GM19025 (cell line): ENCODE data around the gene ZNF771.
"Not testable (repeated sequence)": the region's sequence is repeated elsewhere in the genome, so short reads cannot be mapped to it uniquely, and the experiment has no call there.

ENCODE experiments used
- ATAC-seq: cut with Tn5 transposase; IDR thresholded peaks from one replicate; pipeline ENCODE4 v1.9.1; 2021; ENCODE audit warnings: mild to moderate bottlenecking, low read depth, moderate library complexity; ENCODE audit not compliant: unreplicated experiment

ZNF771 gene

DNA sequence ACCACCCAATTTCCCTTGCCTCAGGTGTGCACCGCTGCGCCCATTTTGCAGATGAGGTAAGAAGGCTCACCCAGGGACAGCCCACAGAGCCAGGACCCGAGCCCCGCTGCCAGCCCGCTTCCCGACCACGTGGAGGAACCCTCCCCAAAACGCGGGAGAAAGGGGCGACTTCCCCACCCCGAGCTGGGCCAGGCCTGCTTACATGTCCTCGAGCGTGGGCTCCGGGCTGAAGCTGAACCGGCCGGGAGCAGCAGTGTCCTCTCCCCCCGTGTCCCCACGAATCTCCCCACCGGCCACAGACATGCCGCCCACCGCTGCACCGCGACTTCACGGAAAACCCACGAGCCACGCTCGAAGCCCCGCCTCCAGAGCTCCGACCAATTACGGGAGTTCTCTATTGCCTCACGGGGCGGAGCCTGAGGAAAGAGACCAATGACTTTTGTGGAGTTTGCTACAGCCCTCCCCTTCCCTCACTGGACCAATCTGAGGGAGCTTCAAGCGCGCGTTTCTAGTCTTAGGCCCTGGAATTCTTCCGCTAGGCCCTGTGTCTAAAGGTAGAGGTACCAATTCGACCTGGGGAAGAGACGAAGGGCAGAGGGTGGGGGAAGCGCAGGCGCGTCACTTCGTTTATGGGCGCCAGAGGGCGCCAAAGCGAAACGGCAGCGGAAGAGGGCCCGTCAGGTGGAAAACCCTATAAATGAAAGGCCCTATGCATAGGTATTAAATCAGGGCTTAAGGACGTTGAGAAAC, 22.4 kb downstream of the ZNF771 start, which contains the start of gene DCTPP1:
TSS of gene DCTPP1 (minus strand) at position 353 of the 750 bp plus-strand sequence. CDS start at position 303, 50 bp downstream.
- peak; percentile 91 for ATAC-seq

DNA sequence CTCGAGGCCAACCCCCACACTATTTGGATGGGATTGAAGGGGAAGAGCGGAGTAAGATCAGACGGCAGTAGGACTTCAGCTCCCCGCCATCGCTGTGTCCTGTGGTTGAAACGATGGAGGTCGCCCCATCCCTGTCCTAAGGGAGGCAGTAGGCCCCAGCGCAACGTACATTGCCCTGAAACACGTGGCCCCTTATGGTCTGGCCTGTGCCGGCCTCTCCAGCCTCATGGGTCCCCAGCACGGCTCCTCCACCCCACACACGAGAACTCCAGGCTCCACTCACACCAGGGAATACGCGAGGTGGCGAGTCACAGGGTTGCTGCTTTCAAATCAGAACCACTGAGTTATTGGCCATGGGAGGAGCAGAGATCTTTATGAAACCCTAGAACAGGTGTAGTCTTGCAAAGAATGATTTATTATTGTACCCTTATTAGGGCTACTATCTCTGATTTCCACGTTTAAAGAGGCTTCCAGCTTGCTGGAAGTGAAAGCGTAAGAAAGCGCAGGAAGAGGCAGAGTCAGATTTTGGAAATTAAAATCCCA, 23.1 kb downstream of the ZNF771 start:
- no peak for ATAC-seq

DNA sequence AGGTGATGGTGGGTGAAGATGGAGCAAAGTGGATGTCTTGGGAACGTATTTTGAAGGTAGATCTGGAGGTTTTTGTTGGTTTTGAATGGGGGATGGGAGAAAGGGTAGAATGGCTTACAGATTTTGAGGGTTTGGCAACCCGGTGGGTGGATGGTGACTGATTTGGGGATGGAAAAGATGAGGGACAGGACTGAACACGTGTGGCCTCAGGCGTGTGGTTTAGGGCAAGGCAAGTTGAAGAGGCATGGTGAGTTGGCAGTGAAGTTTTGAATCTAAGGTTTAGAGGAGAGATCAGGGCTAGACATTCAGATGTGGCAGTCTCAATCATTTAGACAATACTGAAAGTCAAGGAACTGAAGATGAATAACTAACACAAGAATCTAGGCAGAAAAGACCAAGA, 27.4 kb downstream of the ZNF771 start:
- ATAC-seq = no peak

DNA sequence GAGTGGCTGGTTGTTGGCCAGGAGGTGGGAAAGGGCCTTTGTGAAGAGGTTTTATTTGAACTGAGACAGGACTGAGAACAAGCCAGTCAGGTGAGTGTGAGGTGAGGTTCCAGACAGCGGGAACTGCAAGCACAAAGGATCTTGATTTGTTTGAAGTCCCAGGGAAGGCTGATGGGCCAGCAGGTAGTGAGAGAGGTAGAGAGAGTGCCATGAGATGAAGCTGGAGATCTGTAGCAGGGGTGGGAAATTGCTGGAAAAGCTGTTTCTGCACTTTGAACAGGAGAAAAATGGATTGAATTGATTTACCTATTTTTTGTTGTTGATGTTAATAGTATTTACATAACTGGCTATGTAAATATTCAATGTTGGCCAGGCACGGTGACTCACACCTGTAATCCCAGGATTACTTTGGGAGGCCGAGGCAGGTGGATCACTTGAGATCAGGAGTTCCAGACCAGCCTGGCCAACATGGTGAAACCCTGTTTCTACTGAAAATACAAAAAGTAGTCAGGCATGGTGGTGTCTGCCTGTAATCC, 30.2 kb downstream of the ZNF771 start:
- ATAC-seq = no peak

DNA sequence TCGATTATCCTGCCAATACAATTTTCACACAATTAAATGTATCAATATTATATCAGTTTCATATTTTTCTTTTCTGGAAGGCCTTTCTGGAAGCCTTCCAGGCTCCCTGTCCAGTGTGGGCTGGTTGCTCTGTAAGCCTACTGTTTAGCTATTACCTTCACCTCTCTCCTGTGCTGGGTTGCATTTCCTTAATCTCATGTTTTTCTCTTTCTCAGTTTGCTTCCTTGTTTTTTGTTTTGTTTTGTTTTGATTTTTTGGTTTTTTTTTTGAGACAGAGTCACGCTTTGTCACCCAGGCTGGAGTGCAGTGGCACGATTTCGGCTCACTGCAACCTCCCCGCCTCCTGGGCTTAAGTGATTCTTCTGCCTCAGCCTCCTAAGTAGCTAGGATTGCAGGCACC, 31.4 kb downstream of the ZNF771 start:
- ATAC-seq = no peak

DNA sequence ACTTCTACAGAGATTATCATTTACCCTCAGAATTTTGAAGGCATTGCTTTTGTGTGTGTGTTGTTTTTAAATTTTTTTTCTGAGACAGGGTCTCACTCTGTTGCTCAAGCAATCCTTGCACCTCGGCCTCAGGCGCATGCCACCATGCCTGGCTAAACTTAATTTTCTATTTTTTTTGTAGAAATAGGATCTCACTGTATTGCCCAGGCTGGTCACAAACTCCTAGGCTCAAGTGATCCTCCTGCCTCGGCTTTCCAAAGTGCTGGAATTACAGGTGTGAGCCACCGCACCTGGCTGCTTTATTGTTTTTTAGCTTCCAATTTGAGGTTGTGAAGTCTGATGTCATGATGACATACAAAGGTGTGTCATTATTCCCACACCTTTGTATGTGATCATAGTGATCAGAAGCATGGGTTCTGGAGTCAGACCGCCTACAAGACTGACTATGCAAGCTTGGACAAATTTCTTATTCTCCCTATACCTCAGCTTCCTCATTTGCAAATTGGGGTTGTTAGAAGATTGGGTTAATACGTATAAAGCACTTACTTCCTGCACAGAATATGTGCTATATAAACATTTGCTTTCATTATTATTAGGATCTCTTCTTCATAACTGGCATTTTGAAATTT, 32.4 kb downstream of the ZNF771 start:
- ATAC-seq = no peak

DNA sequence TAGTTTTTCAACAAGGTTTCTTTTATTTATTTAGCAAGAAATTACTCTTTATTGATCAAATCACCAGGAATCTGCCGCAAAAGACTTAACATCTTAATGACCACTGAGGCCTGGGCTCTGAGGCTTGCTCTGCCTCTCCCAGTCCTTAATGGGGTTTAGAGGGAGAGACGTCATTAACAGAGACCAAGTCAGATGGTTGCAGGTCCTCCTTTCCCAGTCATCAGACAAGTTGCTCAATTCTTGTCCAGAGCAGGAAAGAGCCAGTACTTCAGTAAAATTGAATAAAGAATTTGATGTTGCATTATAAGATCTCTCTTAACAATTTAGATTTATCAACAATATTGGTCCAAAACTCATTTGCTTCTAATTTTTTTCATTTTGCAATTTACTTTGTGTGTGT, 36.2 kb downstream of the ZNF771 start:
- no peak for ATAC-seq

DNA sequence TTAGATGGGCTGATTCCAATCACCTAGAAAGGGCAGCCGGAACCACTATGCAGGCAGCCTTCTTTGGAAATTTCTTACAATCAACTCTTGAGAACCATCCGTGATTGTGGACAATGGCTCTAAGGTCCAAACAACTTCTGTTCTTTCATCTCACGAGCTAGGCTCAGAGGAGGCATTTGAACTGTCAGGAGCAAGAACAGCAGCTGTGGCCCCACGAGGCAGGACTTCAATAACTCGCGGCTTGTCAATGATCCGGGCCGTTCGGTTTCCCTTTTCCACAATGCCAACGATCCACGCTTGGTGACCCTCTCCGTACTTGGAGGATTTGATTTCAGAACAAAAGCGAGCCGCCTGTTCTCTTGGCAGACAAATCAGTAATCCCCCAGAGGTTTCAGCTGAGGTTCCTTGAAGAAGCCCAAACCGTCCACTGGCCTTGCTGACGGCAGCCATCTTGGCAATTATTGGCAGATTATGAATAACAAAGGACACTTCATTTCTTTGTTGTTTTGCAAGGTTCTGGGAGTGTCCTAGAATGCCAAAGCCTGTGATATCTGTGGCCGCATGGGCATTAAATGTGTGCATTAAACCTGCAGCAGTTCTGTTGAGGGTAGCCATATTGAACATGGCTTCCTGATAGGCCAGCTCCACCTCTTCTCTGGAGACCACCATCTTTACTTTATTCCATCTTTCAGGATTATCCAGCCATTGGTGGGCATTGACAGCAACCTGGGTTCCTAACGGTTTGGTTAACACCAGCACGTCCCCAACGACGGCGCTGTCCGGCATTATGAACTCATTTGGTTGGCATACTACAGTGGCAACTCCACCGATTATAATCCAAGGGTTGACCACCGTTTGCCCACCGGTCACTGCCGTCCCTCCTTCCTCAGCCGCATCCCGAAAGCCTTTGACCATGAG, 37.1 kb downstream of the ZNF771 start:
- ATAC-seq = no peak

DNA sequence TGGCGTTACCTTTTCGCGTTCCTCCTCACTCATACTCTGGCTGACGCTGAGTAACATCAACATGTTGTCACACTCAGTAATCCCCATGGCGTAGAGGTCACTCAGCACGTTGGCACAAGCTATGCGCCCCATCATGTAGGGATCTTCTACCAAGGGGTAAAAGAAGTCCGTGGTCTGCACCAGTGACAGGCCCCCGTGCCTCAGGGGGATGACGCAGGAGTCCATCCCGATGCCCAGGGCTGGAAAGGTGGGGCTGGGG, 37.7 kb downstream of the ZNF771 start:
- no peak for ATAC-seq

DNA sequence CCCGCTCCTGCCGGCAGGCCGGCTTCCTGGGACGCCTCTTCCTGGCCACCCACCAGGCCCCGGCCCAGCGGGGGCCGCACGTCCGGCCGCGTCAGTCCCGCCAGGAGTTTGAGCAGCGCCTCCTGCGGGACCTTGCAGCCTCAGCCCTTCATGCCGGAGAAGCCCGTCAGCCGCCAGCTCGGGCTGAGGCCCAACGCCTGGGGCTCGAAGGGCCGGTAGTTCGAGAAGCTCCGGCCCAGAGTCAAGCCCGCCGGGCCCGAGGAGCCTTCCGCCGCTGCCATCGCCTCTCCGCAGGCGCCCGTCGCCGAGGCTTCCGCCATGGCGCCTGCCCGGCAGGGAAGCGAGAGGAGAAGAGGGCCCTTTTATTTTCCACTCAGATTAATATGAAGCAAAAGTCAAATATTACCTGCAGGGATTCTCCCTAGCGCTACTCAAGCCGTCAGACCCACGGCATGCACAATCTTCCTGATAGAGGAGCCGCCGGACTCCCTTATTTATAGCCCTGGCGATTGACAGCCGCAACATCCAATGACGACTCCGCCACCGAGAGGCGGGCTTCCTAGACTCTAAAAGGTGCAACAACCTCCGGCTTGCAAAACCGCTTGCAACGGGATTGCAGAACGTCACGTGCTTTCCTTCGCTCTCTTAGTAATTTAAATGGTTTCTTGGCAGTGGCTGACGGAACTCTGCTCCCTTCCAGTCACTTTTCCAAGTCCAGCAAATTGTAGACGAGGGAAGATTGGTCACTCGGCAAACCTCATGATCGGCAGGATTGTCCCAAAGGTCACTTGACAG, 38.2 kb downstream of the ZNF771 start, which contains the start of gene SEPHS2:
TSS of gene SEPHS2 (minus strand) at position 467 of the 795 bp plus-strand sequence. CDS start at position 320, 147 bp downstream.
- peak; percentile 79 for ATAC-seq

DNA sequence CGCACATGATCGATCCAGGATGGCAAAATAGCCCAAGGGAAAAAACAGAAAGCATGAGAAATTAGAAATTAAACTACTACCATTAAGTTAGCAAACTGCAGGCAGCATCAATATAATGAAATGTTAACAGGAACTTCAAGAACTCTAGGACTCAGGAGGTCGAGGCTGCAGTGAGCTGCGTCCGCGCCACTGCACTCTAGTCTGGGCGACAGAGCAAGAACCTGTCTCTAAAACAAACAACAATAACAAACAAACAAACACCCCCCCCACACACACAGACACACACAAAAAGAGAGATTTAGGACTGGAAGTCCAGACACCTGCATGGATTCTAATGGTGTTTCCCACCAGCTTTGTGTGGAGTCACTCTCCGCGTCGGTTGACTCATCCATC, 38.8 kb downstream of the ZNF771 start:
- ATAC-seq = no peak

DNA sequence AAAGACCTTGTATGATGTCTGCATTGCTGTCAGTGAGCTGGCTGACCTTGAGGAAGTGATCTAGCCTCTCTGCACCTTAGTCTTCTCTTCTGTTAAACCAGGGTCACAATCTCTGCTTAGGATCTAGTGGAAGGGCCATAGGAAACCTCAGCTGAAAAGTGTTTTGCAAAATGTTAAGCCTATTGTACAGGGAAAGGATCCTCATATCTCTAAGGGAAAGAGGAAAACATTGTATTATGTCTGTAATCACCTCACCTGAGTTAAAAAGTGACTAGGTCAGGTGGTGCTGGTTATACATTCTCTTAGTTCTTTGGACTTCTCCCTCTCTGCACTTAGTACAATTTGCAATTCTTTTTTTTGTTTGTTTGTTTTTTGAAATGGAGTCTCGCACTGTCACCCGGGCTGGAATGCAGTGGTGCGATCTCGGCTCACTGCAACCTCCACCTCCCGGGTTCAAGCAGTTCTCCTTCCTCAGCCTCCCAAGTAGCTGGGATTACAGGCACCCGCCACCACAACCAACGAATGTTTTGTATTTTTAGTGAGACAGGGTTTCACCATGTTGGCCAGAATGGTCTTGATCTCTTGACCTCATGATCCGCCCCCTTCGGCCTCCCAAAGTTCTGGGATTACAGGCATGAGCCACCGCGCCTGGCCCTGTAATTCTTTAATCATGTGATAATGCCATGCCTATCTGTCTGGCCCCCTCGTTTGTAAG, 40.3 kb downstream of the ZNF771 start:
- no peak for ATAC-seq

DNA sequence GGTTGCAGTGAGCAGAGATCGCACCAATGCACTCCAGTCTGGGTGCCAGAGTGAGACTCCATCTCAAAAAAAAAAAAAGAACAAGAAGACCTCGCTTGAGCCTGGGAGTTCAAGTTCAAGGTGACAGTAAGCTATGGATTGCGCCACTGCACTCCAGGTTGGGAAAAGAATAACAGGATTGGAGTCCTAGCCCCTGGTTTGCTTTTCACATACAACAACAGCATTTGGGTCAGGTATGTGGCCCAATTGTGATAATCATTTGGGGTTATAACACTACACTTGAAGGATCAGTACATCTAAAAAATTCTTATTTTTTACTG, 41.7 kb downstream of the ZNF771 start:
- ATAC-seq = no peak

DNA sequence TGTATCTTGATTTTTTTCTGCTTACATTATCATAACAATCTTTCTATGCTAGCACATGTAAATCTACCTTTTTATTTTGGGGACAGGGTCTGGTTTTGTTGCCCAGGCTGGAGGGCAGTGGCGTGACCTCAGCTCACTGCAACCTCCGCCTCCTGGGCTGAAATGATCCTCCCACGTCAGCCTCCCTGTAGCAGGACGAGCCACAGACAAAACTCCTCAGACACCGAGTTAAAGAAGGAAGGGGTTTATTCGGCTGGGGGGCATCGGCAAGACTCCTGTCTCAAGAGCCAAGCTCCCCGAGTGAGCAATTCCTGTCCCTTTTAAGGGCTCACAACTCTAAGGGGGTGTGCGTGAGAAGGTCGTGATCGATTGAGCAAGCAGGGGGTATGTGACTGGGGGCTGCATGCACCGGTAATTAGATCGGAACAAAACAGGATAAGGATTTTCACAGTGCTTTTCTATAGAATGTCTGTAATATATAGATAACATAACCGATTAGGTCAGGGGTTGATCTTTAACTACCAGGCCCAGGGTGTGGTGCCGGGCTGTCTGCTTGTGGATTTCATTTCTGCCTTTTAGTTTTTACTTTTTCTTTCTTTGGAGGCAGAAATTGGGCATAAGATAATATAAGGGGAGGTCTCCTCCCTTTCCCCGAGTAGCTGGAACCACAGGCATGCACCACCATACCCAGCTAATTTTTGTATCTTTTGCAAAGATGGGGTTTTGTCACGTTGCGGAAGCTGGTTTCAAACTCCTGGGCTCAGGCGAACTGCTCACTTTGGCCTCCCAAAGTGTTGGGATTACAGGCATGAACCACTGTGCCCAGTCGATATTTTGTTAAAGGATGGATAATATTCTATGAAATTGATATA, 45.5 kb downstream of the ZNF771 start:
- not testable (repeated sequence) for ATAC-seq

DNA sequence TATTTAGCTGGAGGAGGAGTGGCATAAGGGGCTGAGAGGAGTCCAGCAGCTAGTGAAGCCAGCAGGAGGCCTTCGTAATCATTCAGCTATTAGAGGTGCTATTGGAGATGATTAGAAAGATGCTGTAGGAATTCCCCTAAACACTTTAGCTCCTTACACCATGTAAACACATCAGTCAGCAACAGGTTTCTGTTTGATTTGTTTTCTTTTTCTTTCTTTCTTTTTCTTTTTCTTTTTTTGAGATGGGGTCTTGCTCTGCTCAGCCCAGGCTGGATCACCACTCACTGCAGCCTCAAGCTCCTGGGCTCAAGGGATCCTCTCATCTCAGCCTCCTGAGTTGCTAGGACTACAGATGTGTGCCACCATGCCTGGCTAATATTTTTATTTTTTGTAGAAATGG, 48.9 kb downstream of the ZNF771 start:
- no peak for ATAC-seq

DNA sequence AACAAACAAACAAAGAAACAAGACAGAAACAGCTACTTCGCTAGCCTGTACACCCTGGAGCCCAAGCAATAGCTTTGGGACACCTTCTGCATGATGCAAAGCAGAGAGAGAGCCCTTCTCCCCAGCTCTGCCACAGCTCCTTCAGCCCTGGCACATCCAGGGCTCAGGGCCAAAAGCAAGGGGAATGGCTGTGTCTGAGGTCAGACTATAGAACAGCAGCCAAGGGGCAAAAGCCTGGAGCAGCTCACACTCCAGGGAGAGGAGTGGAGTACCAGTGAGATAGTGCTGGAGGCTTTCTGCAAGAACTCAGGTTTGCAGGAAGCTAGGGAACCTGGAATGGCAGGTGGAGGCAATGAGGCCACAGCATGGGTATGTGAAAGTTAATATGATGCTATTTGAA, 49.9 kb downstream of the ZNF771 start:
- ATAC-seq = no peak

DNA sequence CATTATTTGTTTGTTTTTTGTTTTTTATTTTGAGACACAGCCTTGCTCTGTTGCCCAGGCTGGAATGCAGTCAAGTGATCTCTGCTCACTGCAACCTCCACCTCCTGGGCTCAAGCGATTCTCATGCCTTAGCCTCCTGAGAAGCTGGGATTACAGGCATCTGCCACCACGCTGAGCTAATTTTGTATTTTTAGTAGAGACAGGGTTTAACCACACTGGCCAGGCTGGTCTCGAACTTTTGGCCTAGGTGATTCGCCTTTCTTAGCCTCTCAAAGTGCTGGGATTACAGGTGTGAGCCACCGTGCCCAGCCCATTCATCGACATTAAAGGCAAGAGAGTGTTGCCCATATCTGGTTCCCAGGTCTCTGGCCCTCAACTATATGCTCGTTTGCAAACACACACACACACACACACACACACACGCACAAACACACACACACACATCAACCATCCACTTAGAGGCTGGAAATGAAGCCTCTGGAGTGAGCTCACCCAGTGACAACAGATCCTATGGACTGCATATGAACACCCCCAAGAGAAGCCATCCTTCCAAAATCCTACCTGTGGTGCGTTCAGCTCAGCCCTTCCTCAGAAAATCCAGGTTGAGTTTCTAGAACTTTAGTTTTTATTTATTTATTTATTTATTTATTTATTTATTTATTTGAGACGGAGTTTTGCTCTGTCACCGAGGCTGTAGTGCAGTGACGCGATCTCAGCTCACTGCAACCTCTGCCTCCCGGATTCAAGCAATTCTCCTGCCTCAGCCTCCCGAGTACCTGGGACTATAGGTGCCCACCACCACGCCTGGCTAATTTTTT, 50.5 kb downstream of the ZNF771 start:
- ATAC-seq = no peak
